Caco-2 (cell line): ENCODE results near the gene SHB. TPM values are rescaled to one million over a fixed set of nuclear protein-coding genes. Genes with fewer than 3 reads are reported as not detected.
A peak's percentile ranks its signal among the peaks of the same experiment; 100 is the strongest.
"Not testable (repeated sequence)": the region's sequence is repeated elsewhere in the genome, so short reads cannot be mapped to it uniquely, and the experiment has no call there.

ENCODE experiments used
- BruUV-seq: library from RNA; stranded (reverse); fragments of 400-500 nt; replicated peaks from 2 replicates; lab custom pipeline; 2021; lab: Mats Ljungman, UMichigan
- CTCF ChIA-PET: fragments of 300-600 bp; sonication (Branson Sonifier 250); formaldehyde crosslinking; loops from one replicate; lab custom pipeline; 2022; ENCODE audit warnings: antibody characterized with exemption; lab: Charles Lee
- POLR2A ChIA-PET: fragments of 300-600 bp; sonication (Branson Sonifier 250); formaldehyde crosslinking; loops from one replicate; lab custom pipeline; 2022; ENCODE audit warnings: antibody characterized with exemption; lab: Charles Lee
- DNase-seq, 2 experiments: peaks; one replicate each; pipeline versions ENCODE4 v3.0.0 to v3.0.0-alpha.2; 2020 to 2022
- H3K27me3 ChIP-seq: replicated peaks from 2 replicates; pipeline ENCODE4 v1.6.0; 2011; ENCODE audit warnings: low read length; ENCODE audit not compliant: control insufficient read depth, insufficient read depth
- H3K36me3 ChIP-seq: 2 replicates; pipeline ENCODE4 v1.5.1; 2011; ENCODE audit warnings: low read length; ENCODE audit not compliant: control insufficient read depth, insufficient read depth
- H3K4me1 ChIP-seq: fragments of 250-450 bp; sonication (Bioruptor Pico); 2 replicates; pipeline ENCODE4 v1.5.1; 2020; ENCODE audit warnings: mild to moderate bottlenecking
- H3K4me3 ChIP-seq: 2 replicates; pipeline ENCODE4 v1.5.1; 2011; ENCODE audit warnings: low read depth, mild to moderate bottlenecking, control low read depth, low read length
- H3K9me3 ChIP-seq: fragments of 250-450 bp; sonication (Bioruptor Pico); 2 replicates; pipeline ENCODE4 v1.5.1; 2020; ENCODE audit warnings: mild to moderate bottlenecking, moderate library complexity
- H3K27ac Mint-ChIP-seq: one replicate; pipeline ENCODE4 v1.8.0; 2022; ENCODE audit warnings: mixed read lengths; ENCODE audit not compliant: unreplicated experiment
- H3K27me3 Mint-ChIP-seq: one replicate; pipeline ENCODE4 v1.8.0; 2022; ENCODE audit warnings: mixed read lengths; ENCODE audit not compliant: insufficient read depth, unreplicated experiment
- H3K36me3 Mint-ChIP-seq: one replicate; pipeline ENCODE4 v1.8.0; 2022; ENCODE audit warnings: mild to moderate bottlenecking, mixed read lengths; ENCODE audit not compliant: insufficient read depth, unreplicated experiment
- H3K4me1 Mint-ChIP-seq: one replicate; pipeline ENCODE4 v1.8.0; 2022; ENCODE audit warnings: low read depth, mixed read lengths; ENCODE audit not compliant: unreplicated experiment
- H3K4me3 Mint-ChIP-seq: one replicate; pipeline ENCODE4 v1.8.0; 2022; ENCODE audit warnings: mild to moderate bottlenecking, moderate library complexity, mixed read lengths; ENCODE audit not compliant: unreplicated experiment
- H3K9me3 Mint-ChIP-seq: one replicate; pipeline ENCODE4 v1.8.0; 2022; ENCODE audit warnings: mixed read lengths; ENCODE audit not compliant: unreplicated experiment
- intact Hi-C: fragments of 100-400 bp; cut with micrococcal nuclease; formaldehyde crosslinking; loops from one replicate; pipeline ENCODE4 v1.10.0; 2022; ENCODE audit not compliant: unreplicated experiment
- total RNA-seq: library from RNA; stranded (reverse); gene quantifications from 2 replicates; pipeline ENCODE4 v1.2.3, GENCODE V29; 2022
- TF ChIP-seq, protein P1 (sequence below), 2 experiments: fragments of 200-600 bp in 1 of 2; IDR thresholded peaks; 1 replicate in 1 of 2; 2 replicates in 1 of 2; pipeline versions ENCODE4 v1.5.1 to v1.8.0; 2011 to 2022; ENCODE audit warnings: antibody characterized with exemption in 1 of 2, control low read depth in 1 of 2, inconsistent platforms in 1 of 2, low read depth in 1 of 2, low read length in 1 of 2, mild to moderate bottlenecking in 1 of 2, moderate library complexity in 1 of 2; ENCODE audit not compliant: insufficient read depth in 1 of 2, severe bottlenecking in 1 of 2, unreplicated experiment in 1 of 2

The SHB gene
- total RNA-seq, 1 experiment from 2014 or later: 18.3 TPM

DNA sequence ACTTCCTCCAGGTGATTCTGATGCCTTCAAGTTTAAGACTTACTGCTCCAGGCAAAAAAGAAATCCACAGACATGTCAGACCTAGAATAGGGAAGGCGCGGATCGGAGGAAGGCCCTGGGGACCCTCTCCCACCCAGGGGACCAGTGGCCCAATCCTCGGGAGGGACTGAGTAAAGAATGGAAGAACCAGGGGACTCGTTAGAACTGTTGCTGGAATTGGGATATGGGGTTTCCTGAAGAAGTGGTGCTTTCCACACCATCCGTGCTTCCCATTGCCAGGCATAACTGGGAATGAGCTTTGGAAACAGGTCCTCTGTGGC lies 101.3 kb downstream of the SHB start:
- H3K27me3 Mint-ChIP-seq: no peaks in the 10 kb centered on the region
- Histone ChIP-seq H3K9me3 (no peaks in the 10 kb centered on the region), H3K4me3 (no peak overlapping the region), H3K27me3 (no peaks in the 10 kb centered on the region), H3K4me1 (peaks cover 91% of the 10 kb centered on the region), H3K36me3 (no peaks in the 10 kb centered on the region; the same call in 1 of the 2 replicates)
- ChIA-PET POLR2A (no interaction called here), CTCF (interaction anchor here (2.5 kb wide), 1 partner anchor 54 kb away, joined by 10 read pairs; no protein-coding TSS in a partner anchor)
- peaks cover 46% of the 10 kb centered on the region for H3K36me3 Mint-ChIP-seq
- no peak overlapping the region for H3K4me3 Mint-ChIP-seq
- TF ChIP-seq, protein P1, sequence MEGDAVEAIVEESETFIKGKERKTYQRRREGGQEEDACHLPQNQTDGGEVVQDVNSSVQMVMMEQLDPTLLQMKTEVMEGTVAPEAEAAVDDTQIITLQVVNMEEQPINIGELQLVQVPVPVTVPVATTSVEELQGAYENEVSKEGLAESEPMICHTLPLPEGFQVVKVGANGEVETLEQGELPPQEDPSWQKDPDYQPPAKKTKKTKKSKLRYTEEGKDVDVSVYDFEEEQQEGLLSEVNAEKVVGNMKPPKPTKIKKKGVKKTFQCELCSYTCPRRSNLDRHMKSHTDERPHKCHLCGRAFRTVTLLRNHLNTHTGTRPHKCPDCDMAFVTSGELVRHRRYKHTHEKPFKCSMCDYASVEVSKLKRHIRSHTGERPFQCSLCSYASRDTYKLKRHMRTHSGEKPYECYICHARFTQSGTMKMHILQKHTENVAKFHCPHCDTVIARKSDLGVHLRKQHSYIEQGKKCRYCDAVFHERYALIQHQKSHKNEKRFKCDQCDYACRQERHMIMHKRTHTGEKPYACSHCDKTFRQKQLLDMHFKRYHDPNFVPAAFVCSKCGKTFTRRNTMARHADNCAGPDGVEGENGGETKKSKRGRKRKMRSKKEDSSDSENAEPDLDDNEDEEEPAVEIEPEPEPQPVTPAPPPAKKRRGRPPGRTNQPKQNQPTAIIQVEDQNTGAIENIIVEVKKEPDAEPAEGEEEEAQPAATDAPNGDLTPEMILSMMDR (IDR thresholded peaks at IDR 0.05; ENCODE audit: insufficient read depth in 1 of 2, low read depth in 1 of 2, low read length in 1 of 2, severe bottlenecking in 1 of 2, unreplicated experiment in 1 of 2): no peak
- intact Hi-C loops: loop anchor here (2.0 kb wide), 2 partner anchors 25 to 57 kb away; no protein-coding TSS in a partner anchor
- H3K4me1 Mint-ChIP-seq: peaks cover 47% of the 10 kb centered on the region
- no peak for DNase-seq
- H3K9me3 Mint-ChIP-seq: no peaks in the 10 kb centered on the region
- peak overlapping the region; percentile 90 for H3K27ac Mint-ChIP-seq
- no TSS peak for BruUV-seq

DNA sequence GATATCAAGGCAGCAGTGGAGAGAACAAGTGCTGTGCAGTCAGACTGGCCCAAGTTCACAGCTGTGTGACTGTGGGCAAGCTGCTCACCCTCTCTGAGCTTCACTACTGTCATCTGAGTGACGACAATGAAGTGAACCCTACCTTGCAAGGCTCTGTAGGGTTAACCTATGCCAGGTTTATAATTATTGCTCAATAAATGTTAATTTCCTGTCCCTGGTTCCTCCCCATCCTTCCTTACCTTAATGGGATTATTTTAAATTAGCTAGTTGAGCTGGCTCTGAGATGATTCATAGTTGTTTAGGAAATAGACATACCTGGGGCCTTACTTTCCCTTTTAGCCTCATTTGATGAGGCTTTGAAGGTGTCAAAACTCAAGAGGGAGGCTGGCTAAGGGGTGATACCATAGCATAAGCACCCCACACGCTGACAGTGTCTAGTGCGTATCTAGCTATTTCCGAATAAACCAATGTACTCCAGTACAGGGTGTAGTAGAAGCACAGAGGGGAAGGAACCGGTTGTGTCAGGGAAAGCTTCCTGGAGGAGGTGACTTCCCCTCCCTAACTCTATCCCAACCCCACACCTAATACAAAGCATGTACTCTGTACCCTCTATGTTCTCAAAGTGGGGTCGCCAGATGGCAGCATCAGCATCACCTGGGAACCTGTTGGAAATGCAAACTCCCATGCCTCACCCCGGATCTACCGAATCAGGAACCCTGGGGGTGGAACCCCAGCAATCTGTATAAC lies 101.8 kb downstream of the SHB start:
- H3K9me3 Mint-ChIP-seq: no peaks in the 10 kb centered on the region
- Histone ChIP-seq H3K27me3 (no peaks in the 10 kb centered on the region), H3K36me3 (no peaks in the 10 kb centered on the region; the same call in 1 of the 2 replicates), H3K9me3 (no peaks in the 10 kb centered on the region), H3K4me1 (peaks cover 89% of the 10 kb centered on the region), H3K4me3 (no peak overlapping the region)
- ChIA-PET POLR2A (no interaction called here), CTCF (interaction anchor here (2.5 kb wide), 1 partner anchor 53 kb away, joined by 10 read pairs; no protein-coding TSS in a partner anchor)
- intact Hi-C loops: loop anchor here (2.0 kb wide), 1 partner anchor 24 kb away; no protein-coding TSS in a partner anchor
- H3K4me1 Mint-ChIP-seq: peaks cover 42% of the 10 kb centered on the region
- peak overlapping the region; percentile 90 for H3K27ac Mint-ChIP-seq
- TF ChIP-seq, protein P1 (IDR thresholded peaks at IDR 0.05; ENCODE audit: insufficient read depth in 1 of 2, low read depth in 1 of 2, low read length in 1 of 2, severe bottlenecking in 1 of 2, unreplicated experiment in 1 of 2): no peak
- DNase-seq: no peak
- peaks cover 42% of the 10 kb centered on the region for H3K36me3 Mint-ChIP-seq
- peak overlapping the region; percentile 63 for H3K4me3 Mint-ChIP-seq
- BruUV-seq: TSS peak; percentile 91
- H3K27me3 Mint-ChIP-seq: no peaks in the 10 kb centered on the region

DNA sequence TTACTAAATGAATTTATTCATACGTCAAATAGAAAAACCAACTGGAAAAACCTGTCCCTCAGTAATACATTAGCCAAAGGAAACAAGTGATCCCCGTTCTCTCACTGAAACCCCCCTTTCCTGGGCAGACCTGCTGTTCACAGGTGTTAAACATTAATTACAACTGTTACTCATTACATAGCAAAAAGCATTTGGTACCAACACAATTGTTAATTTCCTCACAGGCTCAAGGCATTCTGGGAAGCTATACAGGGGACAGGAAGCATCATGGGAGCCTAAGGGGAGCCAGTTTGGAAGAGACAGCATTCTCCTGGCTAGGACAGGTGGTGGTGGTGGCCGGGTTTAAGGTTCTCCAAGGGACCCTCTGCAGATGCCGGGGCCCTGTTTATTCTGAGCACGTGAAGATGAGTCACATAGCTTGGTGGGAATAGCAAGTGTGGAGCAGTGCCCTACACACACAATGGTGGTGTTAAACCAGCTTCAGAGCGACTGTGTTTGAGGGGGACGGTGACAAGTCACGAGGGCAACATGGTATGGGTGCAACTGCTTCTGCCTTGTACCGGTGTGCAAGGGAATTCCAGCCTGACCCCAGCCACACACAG lies 102.5 kb downstream of the SHB start:
- TF ChIP-seq, protein P1 (IDR thresholded peaks at IDR 0.05; ENCODE audit: insufficient read depth in 1 of 2, low read depth in 1 of 2, low read length in 1 of 2, severe bottlenecking in 1 of 2, unreplicated experiment in 1 of 2): no peak
- H3K9me3 ChIP-seq: no peaks in the 10 kb centered on the region
- H3K36me3 ChIP-seq: no peaks in the 10 kb centered on the region; the same call in 1 of the 2 replicates
- DNase-seq: peak; percentile 59 to 80
- Mint-ChIP-seq H3K27me3 (no peaks in the 10 kb centered on the region), H3K27ac (peak overlapping the region; percentile 90), H3K4me1 (peaks cover 42% of the 10 kb centered on the region), H3K9me3 (no peaks in the 10 kb centered on the region), H3K36me3 (peaks cover 44% of the 10 kb centered on the region), H3K4me3 (peak overlapping the region; percentile 63)
- peaks cover 82% of the 10 kb centered on the region for H3K4me1 ChIP-seq
- no TSS peak for BruUV-seq
- ChIA-PET POLR2A (no interaction called here), CTCF (interaction anchor here (2.5 kb wide), 1 partner anchor 53 kb away, joined by 10 read pairs; no protein-coding TSS in a partner anchor)
- intact Hi-C loops: loop anchor here (1.0 to 2.0 kb wide), 3 partner anchors 24 to 103 kb away; partner anchors contain the start of gene SHB
- no peaks in the 10 kb centered on the region for H3K27me3 ChIP-seq
- H3K4me3 ChIP-seq: no peak overlapping the region

DNA sequence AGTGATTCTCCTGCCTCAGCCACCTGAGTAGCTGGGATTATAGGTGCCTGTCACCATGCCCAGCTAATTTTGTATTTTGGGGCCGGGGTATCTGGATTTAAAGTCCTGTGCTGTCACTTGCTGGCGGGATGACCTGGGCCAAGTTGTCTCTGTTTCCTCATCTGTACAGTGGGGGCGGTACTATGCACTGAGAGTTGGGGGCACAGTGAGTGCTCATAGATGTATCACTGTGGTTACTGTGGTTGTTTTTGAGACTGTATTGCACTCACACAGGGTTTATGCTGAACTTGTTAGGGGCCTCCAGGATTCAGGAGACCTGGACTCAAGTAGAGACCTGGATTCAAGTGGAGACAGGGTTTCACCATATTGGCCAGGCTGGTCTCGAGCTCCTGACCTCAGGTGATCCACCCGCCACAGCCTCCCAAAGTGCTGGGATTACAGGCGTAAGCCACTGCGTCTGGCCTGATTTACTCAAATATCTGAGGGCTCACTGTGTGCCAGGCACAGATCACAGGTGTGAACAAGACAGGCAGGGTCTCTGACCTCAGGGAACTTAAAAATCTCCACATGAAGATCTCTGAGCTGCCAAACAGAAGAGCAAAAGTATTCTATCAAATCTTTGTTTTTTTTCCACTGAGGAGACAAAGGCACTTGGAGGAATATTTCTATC lies 103.2 kb downstream of the SHB start:
- H3K4me3 Mint-ChIP-seq: peak overlapping the region; percentile 63
- H3K4me1 Mint-ChIP-seq: peaks cover 36% of the 10 kb centered on the region
- H3K27me3 Mint-ChIP-seq, H3K9me3 ChIP-seq, H3K9me3 Mint-ChIP-seq, POLR2A ChIA-PET, H3K36me3 ChIP-seq, H3K4me3 ChIP-seq, BruUV-seq, H3K27me3 ChIP-seq, DNase-seq: not testable (repeated sequence)
- peak overlapping the region; percentile 90 for H3K27ac Mint-ChIP-seq
- peaks cover 39% of the 10 kb centered on the region for H3K36me3 Mint-ChIP-seq
- CTCF ChIA-PET: interaction anchor here (2.5 kb wide), 1 partner anchor 52 kb away, joined by 10 read pairs; no protein-coding TSS in a partner anchor
- intact Hi-C loops: loop anchor here (1.0 to 2.0 kb wide), 4 partner anchors 15 to 103 kb away; partner anchors contain the start of gene SHB
- H3K4me1 ChIP-seq: peaks cover 76% of the 10 kb centered on the region
